DMS53 (cell line): ENCODE measurements around the gene PPP3R1.
A peak's percentile ranks its signal among the peaks of the same experiment; 100 is the strongest.

Source experiments
- DNase-seq: peaks from one replicate; lab custom pipeline; 2025; lab: John Stamatoyannopoulos, UW

PPP3R1 gene, protein sequence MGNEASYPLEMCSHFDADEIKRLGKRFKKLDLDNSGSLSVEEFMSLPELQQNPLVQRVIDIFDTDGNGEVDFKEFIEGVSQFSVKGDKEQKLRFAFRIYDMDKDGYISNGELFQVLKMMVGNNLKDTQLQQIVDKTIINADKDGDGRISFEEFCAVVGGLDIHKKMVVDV

DNA sequence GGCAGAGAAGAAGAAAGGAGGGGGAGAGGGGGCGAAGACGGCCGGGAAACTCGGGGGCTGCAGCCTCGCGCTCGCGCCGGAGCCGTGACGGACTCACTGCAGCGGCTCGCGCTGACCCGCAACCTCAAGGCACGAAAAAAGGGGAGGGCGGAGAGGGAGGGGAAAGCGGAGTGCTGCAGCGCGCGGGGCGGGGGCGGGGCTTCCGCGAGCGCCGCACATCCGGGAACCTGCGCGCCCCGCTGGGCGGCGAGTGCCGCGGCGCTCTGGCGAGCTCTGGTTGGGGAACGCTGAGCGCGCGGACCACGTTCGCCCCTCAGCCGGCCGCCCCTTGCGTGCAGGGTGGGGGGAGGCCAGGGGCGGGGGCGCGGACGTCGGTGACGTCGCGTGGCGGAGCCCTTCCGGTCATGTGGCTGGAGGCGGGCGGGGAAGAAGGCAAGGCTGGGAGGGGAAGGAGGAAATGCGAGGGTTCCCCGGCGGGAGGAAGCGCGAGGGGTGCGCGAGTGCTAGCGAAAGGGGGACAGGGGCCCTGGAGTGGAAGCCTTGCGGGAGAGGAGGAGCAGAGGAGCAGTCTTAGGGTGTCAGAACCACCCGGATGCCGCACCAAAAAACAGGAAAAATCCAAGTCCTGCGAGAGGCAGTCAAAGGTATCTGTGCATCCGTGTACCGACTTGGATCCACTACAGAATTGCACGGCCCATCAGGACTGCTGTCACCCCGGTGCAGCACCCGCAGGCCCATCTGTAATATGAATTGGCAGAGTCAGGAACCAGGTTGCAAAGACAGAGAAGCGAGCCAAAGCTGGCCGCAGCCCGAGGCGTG is at the start of gene PPP3R1:
PPP3R1 (minus strand) TSS at position 133 of the 819 bp plus-strand sequence. CDS start 405 bp downstream, outside the sequence.
- DNase-seq = peak; percentile 99

DNA sequence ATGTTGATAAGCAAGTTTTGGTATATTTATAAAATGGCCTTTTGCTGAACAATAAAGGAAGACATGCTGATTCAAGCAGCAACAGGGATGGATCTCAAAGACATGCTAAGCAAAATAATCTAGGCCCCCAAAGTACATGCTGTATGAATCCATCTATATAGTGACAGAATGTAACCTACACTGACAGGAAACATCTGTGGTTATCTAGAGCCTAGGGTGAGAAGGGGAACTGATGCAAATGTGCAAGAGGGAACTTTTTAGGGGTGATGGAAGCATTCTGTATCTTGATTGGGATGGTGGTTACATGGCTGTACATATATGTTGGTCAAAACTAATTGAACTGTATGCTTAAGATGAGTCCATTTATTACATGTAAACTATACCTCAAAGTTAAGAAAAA is 43.2 kb upstream of the PPP3R1 start:
- DNase-seq = no peak

DNA sequence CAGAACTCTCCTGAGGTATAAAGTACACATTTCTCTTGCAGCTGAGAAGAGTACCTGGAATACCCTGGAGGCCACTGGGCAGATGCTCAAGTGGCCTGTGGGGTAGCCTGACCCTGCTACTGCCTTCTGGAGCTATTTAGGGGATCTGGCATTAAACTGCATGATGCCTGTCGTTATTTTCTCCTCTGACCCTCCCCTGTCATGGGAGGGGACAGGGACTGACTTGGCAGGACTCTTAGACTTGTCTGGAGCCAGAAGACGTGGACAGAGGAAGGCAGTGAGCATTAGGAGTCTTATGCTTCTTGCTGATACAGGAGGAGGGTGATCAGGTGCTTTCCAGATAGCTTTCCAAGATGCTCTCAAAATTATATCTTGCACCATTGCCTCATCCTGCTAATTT is 42.6 kb upstream of the PPP3R1 start:
- DNase-seq = no peak

- no peak for DNase-seq
Observed at GRCh38 chr2:68294187-68294586, 41.9 kb upstream of the PPP3R1 start.

DNA sequence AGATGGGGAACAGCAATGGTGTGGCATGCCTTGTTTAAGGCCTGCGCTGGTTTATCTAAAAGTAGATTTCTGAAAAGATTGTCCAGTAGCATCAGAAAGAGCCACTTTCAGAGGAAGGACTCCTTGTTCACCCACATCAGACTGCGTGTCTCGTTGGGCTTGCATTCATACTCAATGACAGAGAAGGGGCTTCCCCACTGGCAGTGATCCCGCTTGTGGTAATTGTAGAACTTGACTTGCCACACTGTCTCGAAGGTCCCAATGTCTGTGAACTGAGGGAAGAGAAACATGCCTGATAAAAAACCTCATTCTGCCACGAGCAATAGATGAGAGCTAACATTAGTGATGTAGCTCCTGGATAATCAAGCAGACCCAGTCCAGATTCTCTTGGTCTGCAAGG is 41.4 kb upstream of the PPP3R1 start:
- DNase-seq = no peak

GRCh38 chr2:68293024-68293423 is 40.7 kb upstream of the PPP3R1 start:
- DNase-seq = no peak

DNA sequence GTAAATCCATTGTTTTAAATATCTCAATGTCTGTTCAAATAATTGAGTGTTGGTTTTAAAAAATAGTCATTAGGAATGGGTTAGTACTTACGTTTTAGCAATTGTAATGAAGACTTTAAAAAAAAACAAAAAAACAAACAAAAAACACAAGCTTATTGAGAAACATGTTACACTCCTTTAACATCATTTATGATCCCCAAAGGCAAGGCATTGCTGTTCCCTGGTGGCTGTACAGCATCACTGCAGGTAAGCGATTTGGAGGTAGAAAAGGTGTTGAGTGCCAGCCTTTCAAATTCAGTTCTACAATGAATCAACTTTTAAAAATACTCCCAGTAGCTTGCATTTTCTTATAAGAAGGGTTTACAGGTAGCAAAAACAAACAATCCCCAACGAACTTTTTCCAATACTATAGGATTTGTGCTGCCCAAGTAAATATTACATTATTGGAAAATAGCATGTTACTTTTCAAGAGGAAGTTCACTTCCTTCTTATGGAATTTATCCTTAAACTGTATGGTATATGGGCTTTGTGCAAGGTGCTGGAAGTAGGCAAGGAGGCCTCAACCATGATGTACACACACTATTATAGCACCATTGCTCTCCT is 39.9 kb upstream of the PPP3R1 start:
- DNase-seq = peak; percentile 71

DNA sequence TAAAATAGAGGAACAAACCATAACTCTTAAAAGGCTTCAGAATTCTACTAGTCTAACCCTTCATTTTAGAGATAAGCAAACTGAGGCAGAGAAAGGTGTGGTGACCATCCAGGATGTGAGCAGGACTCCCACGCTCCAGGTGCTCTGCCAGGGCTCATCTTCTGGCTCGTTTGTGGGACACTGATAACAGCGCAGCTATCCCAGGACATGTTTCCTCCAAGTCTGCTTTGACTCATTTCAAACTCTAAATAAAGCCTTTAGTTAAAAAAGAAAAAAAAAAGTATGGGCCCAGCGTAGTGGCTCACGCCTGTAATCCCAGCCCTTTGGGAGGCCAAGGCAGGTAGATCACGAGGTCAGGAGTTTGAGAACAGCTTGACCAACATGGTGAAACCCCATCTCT is 39.0 kb upstream of the PPP3R1 start:
- DNase-seq = no peak

- DNase-seq = no peak
Observed at GRCh38 chr2:68290901-68291300, 38.6 kb upstream of the PPP3R1 start.

DNA sequence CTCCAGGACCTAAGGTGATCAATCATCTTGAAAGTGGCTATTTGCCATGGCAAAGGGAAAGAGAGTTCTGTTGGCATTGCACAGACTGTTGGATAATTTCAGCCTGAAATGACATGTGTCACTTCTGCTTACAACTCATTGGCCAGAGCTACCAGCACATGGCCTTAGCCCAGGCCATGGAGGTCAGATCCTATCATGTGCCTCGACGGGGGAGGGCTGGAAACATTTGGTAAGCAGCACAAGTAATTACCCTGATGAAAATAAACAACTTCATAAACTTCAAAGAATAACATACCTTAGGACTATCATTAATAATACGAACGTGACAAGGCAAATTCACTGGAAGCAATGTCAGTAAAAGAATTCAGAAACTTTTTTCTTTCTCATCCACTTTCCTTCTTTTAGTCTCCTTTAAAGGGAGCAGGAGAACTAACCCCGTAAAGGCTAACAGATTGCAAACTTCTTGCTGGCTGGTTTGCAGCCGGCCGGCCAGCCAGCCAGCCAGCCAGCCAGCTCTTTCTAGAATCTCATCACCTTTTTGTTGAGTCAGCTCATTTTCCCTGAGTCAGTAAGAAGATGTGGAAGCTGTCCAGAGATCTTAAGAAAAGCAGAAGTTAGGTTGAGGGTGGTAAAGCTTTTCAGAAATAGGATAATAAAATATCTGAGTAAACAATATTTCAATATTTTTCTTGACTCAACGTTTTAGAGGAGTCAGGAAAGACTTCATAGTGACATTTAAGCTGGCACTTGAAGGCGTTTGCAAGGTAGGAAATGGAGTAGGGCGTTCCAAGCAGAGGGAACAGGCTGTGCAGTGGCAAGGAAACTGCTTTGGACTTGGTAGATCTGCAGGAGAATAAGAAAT is 35.5 kb upstream of the PPP3R1 start:
- no peak for DNase-seq

- DNase-seq = no peak
Observed at GRCh38 chr2:68284896-68285295, 32.6 kb upstream of the PPP3R1 start.

- no peak for DNase-seq
Observed at GRCh38 chr2:68283419-68283812, 31.1 kb upstream of the PPP3R1 start.

DNA sequence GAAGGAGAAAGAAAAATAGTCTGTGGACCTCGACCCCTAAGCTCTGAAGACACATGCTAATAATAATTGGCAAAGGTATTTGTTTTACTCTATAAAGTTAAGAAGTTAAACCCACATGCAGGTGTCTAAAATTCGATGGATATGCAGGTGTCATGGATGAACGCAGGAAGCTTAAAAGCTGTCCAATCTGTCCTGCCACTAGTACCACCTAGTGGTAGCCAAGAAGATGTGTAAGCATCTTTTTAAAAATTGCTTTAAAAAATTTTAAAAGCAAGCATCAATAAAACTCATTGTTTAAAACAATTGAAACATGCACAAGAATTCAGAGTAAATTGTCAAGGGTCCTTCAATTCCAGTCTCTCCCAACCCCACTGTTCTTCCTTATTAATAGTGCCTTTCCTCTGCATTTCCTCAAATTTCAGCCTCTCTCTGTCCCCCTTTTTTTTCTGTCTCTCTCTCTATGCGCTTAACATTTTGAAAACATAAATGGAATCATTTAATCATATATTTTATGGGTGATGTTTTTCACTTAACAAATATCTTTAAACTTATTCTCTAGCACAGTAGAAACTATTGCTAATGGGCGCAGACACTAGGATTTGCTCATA is 30.6 kb upstream of the PPP3R1 start:
- peak; percentile 77 for DNase-seq

GRCh38 chr2:68280796-68281195 is 28.5 kb upstream of the PPP3R1 start:
- DNase-seq = no peak

DNA sequence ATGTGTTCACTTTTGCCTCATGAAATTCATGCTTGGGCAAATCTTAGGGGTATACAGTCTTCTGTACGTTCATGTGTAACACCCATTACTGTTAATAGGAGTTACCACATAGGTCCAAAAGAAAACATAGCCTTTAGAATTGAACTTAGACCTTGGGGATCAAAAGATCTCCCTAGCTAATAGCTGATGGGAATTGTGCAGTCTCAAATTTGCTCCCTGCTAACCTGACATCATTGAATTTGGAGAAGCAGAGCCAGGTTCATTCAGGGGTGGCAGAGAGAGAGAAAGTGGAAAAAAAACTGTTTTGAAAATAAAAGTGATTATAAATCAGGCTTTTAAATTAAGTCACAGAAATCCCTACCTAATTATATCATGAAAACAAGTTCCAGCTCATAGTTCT is 28.0 kb upstream of the PPP3R1 start:
- no peak for DNase-seq

DNA sequence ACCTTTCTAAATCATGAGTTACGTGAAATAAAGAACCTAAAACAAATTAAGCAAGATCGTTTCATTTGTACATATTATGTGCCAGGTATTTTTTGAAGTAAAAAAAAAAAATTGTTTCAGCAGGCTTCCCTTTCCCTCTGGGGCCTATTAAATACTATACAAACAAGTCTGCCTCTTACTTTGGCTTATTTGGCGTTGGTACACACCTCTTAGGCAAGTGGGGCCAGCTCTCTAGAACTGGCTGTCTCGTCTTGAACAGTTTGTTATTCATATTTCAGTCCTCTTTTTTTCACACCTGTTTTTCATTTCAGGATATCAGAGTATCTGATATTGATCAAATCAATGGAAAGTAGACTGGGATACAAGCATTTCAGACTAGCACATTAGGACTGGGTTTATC is 27.4 kb upstream of the PPP3R1 start:
- peak; percentile 56 for DNase-seq

GRCh38 chr2:68278169-68278568 is 25.8 kb upstream of the PPP3R1 start:
- no peak for DNase-seq

DNA sequence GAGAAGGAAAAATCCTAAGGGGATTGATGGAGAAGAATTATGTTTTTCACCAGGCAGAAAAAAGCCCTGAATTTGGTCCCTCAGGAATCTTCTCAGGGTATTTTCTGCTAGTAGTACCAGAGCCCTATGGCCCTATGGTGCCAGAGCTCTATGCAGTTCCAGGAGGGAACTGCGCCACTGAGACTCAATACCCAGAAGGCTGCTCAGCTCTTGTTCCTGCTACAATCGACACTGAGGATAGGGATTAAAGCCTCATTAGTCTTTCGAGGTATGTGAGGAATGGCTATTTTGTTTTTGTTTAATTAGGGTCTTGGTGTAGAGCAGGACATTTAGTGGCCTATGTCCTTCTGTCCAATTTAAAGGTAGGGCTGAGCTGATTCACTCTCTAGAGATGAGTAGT is 21.7 kb upstream of the PPP3R1 start:
- DNase-seq = no peak

DNA sequence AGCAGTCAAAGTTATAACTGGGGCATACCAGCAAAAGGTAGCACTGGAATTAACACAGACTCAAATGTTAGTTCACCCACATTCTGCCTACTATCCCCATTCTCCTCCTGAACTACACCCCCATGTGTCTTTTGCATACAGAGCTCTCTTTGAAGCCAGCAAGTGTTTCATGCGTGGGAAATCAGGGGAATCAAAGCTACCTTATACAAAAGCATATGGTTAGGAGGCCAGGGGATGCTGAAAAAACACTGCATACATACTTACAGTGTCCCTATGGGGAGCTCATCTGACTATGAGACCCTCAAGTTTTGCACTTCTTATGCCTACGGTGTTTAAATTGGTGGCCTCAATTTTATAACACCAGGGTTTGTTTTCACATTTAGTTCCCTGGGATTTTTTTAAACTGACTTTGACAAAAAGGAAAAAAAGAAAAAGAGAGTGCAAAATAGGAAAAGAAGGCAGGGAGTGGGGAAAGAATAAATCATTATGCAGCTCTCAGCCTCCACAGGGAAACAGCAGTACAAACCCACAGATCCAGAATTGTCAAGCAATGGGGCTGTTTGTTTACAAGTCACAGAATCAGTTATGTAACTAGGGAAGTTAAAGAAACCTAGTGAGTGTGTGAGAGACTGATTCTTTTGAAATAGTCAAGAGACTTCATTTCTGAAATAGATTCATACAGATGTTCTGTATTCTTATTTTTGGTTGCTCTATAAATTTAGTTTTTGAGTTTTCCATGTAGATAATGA is 20.1 kb upstream of the PPP3R1 start:
- no peak for DNase-seq

DNA sequence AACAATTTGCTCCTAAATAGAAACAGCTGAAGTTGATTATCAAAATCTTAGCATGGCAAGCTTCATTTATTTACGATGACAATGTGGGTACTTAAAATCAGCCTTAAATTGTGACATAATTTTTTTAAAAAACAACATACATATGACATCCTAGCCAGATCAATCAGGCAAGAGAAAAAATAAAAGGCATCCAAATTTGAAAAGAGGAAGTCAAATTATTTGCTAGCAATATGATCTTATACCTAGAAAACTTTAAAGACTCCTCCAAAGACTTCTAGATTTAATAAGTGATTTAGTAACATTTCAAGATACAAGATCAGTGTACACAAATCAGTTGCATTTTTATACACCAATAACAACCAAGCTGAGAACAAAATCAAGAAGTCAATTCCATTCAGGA is 14.3 kb upstream of the PPP3R1 start:
- no peak for DNase-seq

DNA sequence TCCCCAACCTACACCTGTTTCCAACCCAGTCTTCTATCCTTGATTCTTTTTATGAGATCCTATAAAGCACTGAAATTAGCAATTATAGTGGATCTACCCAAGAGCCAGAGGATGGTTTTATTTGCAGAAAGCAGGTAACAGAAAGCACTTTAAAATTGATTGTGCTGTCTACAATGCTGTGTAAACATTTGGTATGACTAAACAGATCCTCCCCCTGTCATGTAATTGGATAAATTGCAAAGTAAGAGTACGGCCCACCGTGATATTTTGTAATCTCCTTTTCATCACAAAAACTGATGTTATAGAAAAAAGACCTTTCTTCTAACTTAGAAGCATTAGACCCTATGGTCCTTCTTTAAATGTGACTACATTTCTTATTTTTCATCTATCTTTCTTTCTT is 11.3 kb upstream of the PPP3R1 start:
- DNase-seq = peak; percentile 33
